B cell (primary cell): ENCODE results near the gene CD68. TPM values are rescaled to one million over a fixed set of nuclear protein-coding genes. Genes with fewer than 3 reads are reported as not detected.

ENCODE experiments used
- ATAC-seq: fragments of 200-7000 bp; cut with Tn5 transposase; one replicate; pipeline ENCODE4 v1.10.0; 2021; ENCODE audit warnings: low read depth, mild to moderate bottlenecking, moderate number of reproducible peaks, moderate library complexity
- CTCF ChIA-PET: fragments of 350-600 bp; sonication (Branson Sonifier 250); formaldehyde crosslinking; loops from one replicate; lab custom pipeline; 2021; ENCODE audit warnings: antibody characterized with exemption, inconsistent platforms; lab: Charles Lee
- POLR2A ChIA-PET: fragments of 350-600 bp; sonication (Branson Sonifier 250); formaldehyde crosslinking; loops from one replicate; lab custom pipeline; 2021; ENCODE audit warnings: antibody characterized with exemption; lab: Charles Lee
- DNase-seq: peaks from one replicate; pipeline ENCODE4 v3.0.0; 2013
- H2AFZ ChIP-seq: 2 replicates; pipeline ENCODE4 v1.6.1; 2012; ENCODE audit warnings: mild to moderate bottlenecking, low read depth, low read length; ENCODE audit not compliant: insufficient read depth, poor library complexity, severe bottlenecking
- H3K27ac ChIP-seq, 2 donors: 1 replicate in 1 of 2; 2 replicates in 1 of 2; pipeline ENCODE4 v1.5.1; 2012 to 2013; ENCODE audit warnings: low read length in 2 of 2, mild to moderate bottlenecking in 2 of 2, moderate library complexity in 1 of 2
- H3K27me3 ChIP-seq, 4 experiments: fragments of 200-600 bp in 1 of 4; sonication (generic) in 1 of 4; replicated peaks in 1 of 4; 1 replicate in 2 of 4; 2 replicates in 2 of 4; pipeline versions ENCODE4 v1.6.1 to v1.7.0; 2013 to 2016; ENCODE audit warnings: low read length in 3 of 4, mild to moderate bottlenecking in 2 of 4, mixed read lengths in 1 of 4, moderate library complexity in 1 of 4; ENCODE audit not compliant: insufficient read depth in 4 of 4, control insufficient read depth in 3 of 4; ENCODE audit errors: control extremely low read depth in 1 of 4
- H3K36me3 ChIP-seq, 2 experiments: replicated peaks in 1 of 2; 1 replicate in 1 of 2; 2 replicates in 1 of 2; pipeline versions ENCODE4 v1.6.1 to v1.7.1; 2013; ENCODE audit warnings: low read length in 1 of 2; ENCODE audit not compliant: insufficient read depth in 2 of 2, control insufficient read depth in 1 of 2; ENCODE audit errors: control extremely low read depth in 1 of 2, extremely low read depth in 1 of 2
- H3K4me1 ChIP-seq, 2 donors: fragments of 200-600 bp in 1 of 2; sonication (generic) in 1 of 2; 1 replicate in 1 of 2; 2 replicates in 1 of 2; pipeline versions ENCODE4 v1.5.1 to v1.6.1; 2013 to 2017; ENCODE audit warnings: low read length in 2 of 2; ENCODE audit not compliant: control insufficient read depth in 2 of 2, insufficient read depth in 2 of 2
- H3K4me2 ChIP-seq: replicated peaks from 2 replicates; pipeline ENCODE3; 2012; ENCODE audit warnings: mild to moderate bottlenecking, low read depth, low read length; ENCODE audit not compliant: poor library complexity, severe bottlenecking
- H3K4me3 ChIP-seq, 5 experiments: fragments of 200-600 bp in 1 of 5; sonication (generic) in 1 of 5; 1 replicate in 3 of 5; 2 replicates in 2 of 5; pipeline versions ENCODE4 v1.5.1 to v1.7.0; 2011 to 2016; ENCODE audit warnings: low read length in 4 of 5, mild to moderate bottlenecking in 4 of 5, low read depth in 2 of 5, control low read depth in 1 of 5, moderate library complexity in 1 of 5; ENCODE audit not compliant: insufficient read depth in 1 of 5; ENCODE audit errors: control extremely low read depth in 1 of 5, extremely low read depth in 1 of 5
- H3K79me2 ChIP-seq: fragments of 200-600 bp; sonication (generic); one replicate; pipeline ENCODE4 v1.6.0; 2016; ENCODE audit warnings: low read length; ENCODE audit not compliant: control insufficient read depth, insufficient read depth
- H3K9ac ChIP-seq: fragments of 200-600 bp; sonication (generic); 2 replicates; pipeline ENCODE4 v1.6.1; 2017; ENCODE audit warnings: mild to moderate bottlenecking, low read length, moderate library complexity
- H3K9me3 ChIP-seq, 3 donors: one replicate each; pipeline versions ENCODE4 v1.6.1 to v1.7.1; 2013; ENCODE audit warnings: low read length in 2 of 3; ENCODE audit not compliant: control insufficient read depth in 2 of 3, insufficient read depth in 1 of 3; ENCODE audit errors: control extremely low read depth in 1 of 3
- H4K20me1 ChIP-seq: 2 replicates; pipeline ENCODE4 v1.6.0; 2012; ENCODE audit warnings: mild to moderate bottlenecking, low read length; ENCODE audit not compliant: insufficient read depth, control insufficient read depth, poor library complexity, severe bottlenecking
- H3K27ac Mint-ChIP-seq: one replicate; pipeline ENCODE4 v1.8.0; 2021; ENCODE audit warnings: mixed read lengths
- H3K27me3 Mint-ChIP-seq: one replicate; pipeline ENCODE4 v1.8.0; 2021; ENCODE audit warnings: mixed read lengths
- H3K4me1 Mint-ChIP-seq: one replicate; pipeline ENCODE4 v1.8.0; 2021; ENCODE audit warnings: mixed read lengths
- H3K4me3 Mint-ChIP-seq: one replicate; pipeline ENCODE4 v1.8.0; 2021; ENCODE audit warnings: mixed read lengths
- H3K9me3 Mint-ChIP-seq: one replicate; pipeline ENCODE4 v1.8.0; 2022; ENCODE audit warnings: mixed read lengths; ENCODE audit not compliant: insufficient read depth
- EZH2 ChIP-seq: IDR thresholded peaks from 2 replicates; pipeline ENCODE4 v1.6.1; 2012; ENCODE audit warnings: borderline replicate concordance, low read depth, mild to moderate bottlenecking, moderate library complexity, low read length; ENCODE audit not compliant: insufficient read depth, poor library complexity, severe bottlenecking
- WGBS: methylation state at CpG from one replicate; pipeline ENCODE4 v1.1.5; 2013; ENCODE audit warnings: missing lambda C conversion rate; ENCODE audit not compliant: insufficient coverage; 5-methylcytosine and 5-hydroxymethylcytosine counted together
- intact Hi-C: fragments of 100-400 bp; cut with micrococcal nuclease; formaldehyde crosslinking; loops from one replicate; pipeline ENCODE4 v1.10.0; 2022
- polyA plus RNA-seq: library from polyadenylated mRNA; depleted of rRNA; stranded (reverse); fragments of >200 nt; gene quantifications from 2 replicates; pipeline ENCODE4 v1.2.3, GENCODE V29; 2012
- total RNA-seq, 2 donors: library from RNA; stranded (reverse); fragments of 120-200 nt in 1 of 2; gene quantifications; 1 replicate in 1 of 2; 2 replicates in 1 of 2; pipeline versions ENCODE4 v1.2.3 to v1.2.4, GENCODE V29; 2013 to 2022
- TF ChIP-seq, protein P1 (sequence below): fragments of 200-600 bp; IDR thresholded peaks from one replicate; pipeline ENCODE4 v1.8.0; 2022; ENCODE audit warnings: antibody characterized with exemption, mild to moderate bottlenecking

CD68 gene
- total and polyA plus RNA-seq, 2 donors (not counting 1 experiment from before 2014, with no cell fraction given), result 3.9 to 12.9 TPM

GRCh38 chr17:7576432-7576937 lies 3.0 kb upstream of the CD68 start:
- TF ChIP-seq, protein P1, sequence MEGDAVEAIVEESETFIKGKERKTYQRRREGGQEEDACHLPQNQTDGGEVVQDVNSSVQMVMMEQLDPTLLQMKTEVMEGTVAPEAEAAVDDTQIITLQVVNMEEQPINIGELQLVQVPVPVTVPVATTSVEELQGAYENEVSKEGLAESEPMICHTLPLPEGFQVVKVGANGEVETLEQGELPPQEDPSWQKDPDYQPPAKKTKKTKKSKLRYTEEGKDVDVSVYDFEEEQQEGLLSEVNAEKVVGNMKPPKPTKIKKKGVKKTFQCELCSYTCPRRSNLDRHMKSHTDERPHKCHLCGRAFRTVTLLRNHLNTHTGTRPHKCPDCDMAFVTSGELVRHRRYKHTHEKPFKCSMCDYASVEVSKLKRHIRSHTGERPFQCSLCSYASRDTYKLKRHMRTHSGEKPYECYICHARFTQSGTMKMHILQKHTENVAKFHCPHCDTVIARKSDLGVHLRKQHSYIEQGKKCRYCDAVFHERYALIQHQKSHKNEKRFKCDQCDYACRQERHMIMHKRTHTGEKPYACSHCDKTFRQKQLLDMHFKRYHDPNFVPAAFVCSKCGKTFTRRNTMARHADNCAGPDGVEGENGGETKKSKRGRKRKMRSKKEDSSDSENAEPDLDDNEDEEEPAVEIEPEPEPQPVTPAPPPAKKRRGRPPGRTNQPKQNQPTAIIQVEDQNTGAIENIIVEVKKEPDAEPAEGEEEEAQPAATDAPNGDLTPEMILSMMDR, result no peak
- no peak for TF ChIP-seq EZH2
- Histone ChIP-seq H3K4me1 (peaks cover 46 to 60% of the 10 kb centered on the region in 2 donors), H3K36me3 (peaks cover 22 to 58% of the 10 kb centered on the region in 2 experiments), H3K79me2 (peaks cover 45% of the 10 kb centered on the region), H3K9ac (no peak overlapping the region), H4K20me1 (peaks cover 61% of the 10 kb centered on the region), H3K27me3 (no peaks in the 10 kb centered on the region), H3K4me2 (no peak overlapping the region), H3K4me3 (no peak overlapping the region), H3K27ac (no peak overlapping the region), H2AFZ (no peak overlapping the region), H3K9me3 (no peaks in the 10 kb centered on the region)
- DNase-seq, result no peak
- Mint-ChIP-seq H3K9me3 (no peaks in the 10 kb centered on the region), H3K27me3 (no peaks in the 10 kb centered on the region), H3K27ac (no peak overlapping the region), H3K4me1 (peaks cover 79% of the 10 kb centered on the region), H3K4me3 (no peak overlapping the region)
- ATAC-seq, result no peak
- intact Hi-C loops, result loop anchor here (10.0 kb wide), 1 partner anchor 562 kb away; the partner anchor contains the start of gene RNASEK
- POLR2A ChIA-PET, result interaction anchor here (0.7 kb wide), 1 partner anchor 111 kb away, joined by 3 read pairs; the partner anchor contains the start of gene TP53
- 94% methylated on average over 14 of the region's 14 CpGs for WGBS
- CTCF ChIA-PET, result interaction anchor here (1.2 to 4.9 kb wide), 5 partner anchors 11 to 62 kb away, joined by 4 to 19 read pairs (median 6); partner anchors contain the start of gene SOX15
